AG10803 (cell line): ENCODE results near the gene SAMD7.

Source experiments
- DNase-seq: peaks from one replicate; pipeline ENCODE4 v3.0.0; 2010; ENCODE audit warnings: low read depth
- H3K4me3 ChIP-seq: 2 replicates; pipeline ENCODE4 v1.5.1; 2011; ENCODE audit warnings: mild to moderate bottlenecking, low read length, control low read depth
- TF ChIP-seq, protein P1 (sequence below): conservative IDR thresholded peaks from 2 replicates; pipeline ENCODE4 v1.5.1; 2011; ENCODE audit warnings: mild to moderate bottlenecking, low read length, control low read depth, inconsistent platforms

Gene SAMD7

DNA sequence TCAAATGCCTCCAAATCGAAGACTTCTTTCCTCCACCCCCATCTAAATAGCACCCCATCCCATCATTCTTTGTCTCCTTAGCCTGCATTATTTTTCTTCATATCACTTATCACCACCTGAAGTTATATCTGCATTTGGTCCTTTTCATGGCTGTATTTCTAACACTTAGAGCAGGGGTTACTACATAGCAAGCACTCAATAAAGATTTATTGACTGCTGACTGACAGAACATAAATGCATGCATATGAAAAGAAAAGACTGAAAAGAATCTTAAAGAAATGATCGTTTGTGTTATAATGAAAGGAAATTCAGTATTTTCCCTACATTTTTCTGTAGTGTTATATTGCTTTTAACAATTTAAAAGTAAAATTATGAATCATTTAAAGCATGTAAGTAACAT is 43.0 kb upstream of the SAMD7 start:
- TF ChIP-seq, protein P1, sequence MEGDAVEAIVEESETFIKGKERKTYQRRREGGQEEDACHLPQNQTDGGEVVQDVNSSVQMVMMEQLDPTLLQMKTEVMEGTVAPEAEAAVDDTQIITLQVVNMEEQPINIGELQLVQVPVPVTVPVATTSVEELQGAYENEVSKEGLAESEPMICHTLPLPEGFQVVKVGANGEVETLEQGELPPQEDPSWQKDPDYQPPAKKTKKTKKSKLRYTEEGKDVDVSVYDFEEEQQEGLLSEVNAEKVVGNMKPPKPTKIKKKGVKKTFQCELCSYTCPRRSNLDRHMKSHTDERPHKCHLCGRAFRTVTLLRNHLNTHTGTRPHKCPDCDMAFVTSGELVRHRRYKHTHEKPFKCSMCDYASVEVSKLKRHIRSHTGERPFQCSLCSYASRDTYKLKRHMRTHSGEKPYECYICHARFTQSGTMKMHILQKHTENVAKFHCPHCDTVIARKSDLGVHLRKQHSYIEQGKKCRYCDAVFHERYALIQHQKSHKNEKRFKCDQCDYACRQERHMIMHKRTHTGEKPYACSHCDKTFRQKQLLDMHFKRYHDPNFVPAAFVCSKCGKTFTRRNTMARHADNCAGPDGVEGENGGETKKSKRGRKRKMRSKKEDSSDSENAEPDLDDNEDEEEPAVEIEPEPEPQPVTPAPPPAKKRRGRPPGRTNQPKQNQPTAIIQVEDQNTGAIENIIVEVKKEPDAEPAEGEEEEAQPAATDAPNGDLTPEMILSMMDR = no peak
- H3K4me3 ChIP-seq = no peak overlapping the region
- DNase-seq = no peak

DNA sequence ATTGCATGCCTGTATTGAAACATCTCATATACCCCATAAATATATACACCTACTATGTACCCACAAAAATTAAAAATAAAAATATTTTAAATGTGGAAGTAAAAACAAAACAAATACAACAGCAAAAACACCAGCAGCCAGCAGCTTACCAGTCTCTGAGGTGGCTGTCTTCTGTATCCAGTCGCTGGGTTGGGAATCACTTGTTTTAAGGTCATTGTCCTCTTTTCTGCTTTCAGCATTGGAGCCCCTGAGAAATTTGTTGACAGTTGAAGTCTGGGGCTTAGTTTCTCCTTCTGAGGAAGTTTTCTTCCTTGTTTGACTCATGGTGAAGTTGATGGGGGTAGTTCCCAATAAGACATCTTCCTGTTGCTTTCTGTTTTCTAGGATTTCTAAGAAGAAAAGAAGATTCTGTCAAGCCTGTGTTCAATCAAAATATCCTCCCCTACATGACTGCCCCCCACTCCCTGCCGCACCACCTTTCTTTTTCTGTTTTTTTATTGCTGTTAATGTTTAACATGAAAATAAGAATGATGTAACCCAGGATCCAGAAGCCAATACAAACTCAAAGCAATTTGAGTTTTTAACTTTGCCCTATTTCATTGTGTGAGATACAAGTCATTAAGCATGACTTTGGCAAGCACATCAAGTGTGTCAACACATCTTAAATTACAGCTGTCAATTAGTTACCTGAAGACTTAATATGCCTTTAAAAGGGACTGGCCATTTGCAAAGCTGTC is 41.7 kb upstream of the SAMD7 start, which contains the start of gene LRRC31:
TSS of gene LRRC31 (minus strand) at position 452 of the 737 bp plus-strand sequence. CDS start at position 324, 128 bp downstream.
- H3K4me3 ChIP-seq = no peak within 1 kb of the TSS
- TF ChIP-seq, protein P1 = no peak
- DNase-seq = no peak

DNA sequence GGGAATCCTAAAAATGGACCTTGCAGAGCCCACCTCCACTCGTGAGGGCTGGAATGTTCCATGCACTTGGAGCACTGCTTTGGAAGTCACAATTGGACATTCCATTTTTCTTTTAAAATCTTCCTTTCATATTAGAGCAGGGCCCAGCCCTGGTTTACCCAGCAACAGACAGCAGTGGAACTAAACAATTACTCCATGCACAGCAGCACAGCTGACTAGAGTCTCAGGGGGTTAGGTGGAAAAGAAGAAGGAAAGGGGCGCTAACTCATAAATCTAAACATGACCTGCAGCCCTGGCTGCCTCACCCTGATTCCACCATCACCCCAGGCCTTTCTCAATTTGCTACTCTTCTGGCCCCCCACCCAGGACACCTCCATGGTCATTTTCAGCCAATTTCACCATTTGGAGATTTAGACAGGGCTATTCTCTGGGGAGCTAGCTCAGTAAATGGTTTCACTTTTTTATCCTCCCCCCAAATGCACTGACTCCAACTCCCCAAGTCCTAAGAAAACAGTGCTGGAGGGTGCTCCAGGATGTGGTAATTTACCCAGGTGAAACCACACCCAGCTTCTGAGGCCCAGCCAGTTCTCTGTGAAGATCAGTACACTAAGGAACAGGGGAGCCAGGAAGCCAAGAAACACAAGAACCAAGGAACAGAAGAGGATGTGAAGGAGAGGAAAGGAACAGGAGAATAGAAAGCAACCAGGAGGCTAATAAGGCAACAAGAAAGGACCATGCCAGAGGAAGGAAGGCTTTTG is 40.1 kb upstream of the SAMD7 start:
- no peak for DNase-seq
- H3K4me3 ChIP-seq = no peak overlapping the region
- TF ChIP-seq, protein P1 = no peak

DNA sequence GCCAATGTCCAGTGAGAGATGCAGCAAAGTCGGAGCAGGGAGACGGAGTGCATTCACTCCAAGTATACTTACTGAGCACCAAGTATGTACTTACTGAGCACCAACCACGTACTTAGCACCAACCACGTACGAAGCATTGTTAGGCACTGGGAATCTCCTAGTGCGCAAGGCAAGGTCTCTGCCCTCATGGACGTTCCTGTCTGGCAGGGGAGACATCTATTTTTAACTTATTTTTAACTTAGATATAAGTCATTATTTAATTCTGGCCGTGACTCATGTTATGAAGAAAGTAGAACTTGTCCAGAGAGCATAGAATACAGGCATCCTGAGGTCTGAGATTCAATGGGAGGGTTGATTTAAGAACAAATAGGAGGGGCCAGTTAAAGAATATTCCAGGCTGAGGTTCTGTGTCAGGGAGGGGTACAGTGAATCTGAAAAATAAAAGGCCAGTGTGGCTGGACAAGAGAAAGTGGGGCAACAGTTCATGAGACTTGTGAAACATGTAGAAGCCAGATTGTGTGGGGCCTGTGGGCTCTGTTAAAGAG is 32.3 kb upstream of the SAMD7 start:
- no peak overlapping the region for H3K4me3 ChIP-seq
- TF ChIP-seq, protein P1 = no peak

DNA sequence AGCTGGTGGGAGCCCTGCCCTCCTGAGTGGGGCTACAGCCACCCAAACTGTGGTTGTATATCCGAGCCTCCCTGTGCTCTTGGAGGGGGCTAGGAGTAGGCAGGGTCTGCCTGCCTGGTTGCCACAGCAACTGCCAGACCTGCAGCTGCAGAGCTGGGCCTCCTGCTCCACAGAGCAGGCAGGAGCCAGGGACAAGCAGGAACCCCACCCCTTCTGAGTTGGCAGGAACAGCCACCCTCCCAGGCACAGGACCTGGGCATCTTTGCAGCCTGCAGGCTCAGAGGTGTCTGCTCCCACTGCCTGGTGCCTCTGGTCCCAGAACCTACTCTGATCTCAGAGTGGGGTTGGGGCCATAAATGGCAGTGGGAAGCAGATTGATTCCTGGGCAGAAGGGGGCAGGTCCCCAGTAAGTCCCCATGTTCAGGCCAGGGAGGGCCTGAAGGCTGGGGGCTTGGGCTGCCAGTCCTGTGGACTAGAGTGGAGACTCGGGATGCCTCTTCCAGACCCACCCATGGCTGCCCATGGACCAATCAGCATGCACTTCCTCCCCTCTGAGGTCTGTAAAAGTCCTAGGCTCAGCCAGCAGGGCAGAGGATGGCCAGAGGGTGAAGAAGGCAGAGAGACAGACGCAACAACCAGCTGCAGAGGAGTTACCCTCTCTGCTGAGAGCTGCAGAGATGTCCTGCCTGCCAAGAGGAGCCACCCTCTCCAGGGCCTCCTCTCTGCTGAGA is 31.4 kb upstream of the SAMD7 start:
- DNase-seq = no peak
- H3K4me3 ChIP-seq = no peak overlapping the region

More for the DNA sequence above, 32.3 kb upstream of the SAMD7 start:
- DNase-seq = no peak

DNA sequence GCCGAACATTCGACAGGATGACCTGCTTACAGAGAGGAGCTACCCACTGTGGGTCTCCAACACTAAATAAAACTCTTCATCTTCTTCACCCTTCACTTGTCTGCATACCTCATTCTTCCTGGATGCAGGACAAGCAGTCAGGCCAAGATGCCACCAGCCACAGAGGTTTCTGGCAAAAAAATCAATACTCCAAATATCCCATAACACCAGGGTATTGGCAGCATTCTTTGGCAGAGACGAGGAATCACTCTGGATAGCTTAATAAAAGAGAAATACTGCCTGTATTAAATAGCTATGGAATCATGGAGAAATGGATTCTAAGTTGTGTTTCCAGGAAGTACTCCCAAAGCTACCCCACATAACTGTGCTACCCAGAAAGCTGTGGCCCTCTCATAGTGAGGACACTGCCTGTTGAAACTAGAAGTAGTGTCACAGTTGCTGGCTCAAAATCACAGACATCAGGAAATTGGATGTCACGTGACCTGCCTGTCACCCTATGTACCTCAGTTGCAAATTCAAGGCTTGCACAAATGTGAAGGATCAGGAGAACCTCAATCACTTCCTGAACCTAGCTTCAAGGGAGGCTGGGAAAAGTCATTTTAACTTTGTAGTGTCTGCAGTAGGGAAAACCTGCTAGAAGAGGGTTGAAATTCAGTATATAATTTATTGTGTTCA is 30.7 kb upstream of the SAMD7 start:
- TF ChIP-seq, protein P1 = no peak
- DNase-seq = no peak
- no peak overlapping the region for H3K4me3 ChIP-seq

More for the DNA sequence above, 31.4 kb upstream of the SAMD7 start:
- TF ChIP-seq, protein P1 = no peak
